Superior temporal gyrus (tissue), 1 donor: Measurements from ENCODE around the gene PPP1R7.

Experiments used
- DNase-seq: peaks from one replicate; pipeline ENCODE4 v3.0.0-alpha.2; 2016; ENCODE audit errors: extremely low spot score

The PPP1R7 gene

GRCh38 chr2:241228860-241229516 is 78.7 kb downstream of the PPP1R7 start:
- DNase-seq: no peak

DNA sequence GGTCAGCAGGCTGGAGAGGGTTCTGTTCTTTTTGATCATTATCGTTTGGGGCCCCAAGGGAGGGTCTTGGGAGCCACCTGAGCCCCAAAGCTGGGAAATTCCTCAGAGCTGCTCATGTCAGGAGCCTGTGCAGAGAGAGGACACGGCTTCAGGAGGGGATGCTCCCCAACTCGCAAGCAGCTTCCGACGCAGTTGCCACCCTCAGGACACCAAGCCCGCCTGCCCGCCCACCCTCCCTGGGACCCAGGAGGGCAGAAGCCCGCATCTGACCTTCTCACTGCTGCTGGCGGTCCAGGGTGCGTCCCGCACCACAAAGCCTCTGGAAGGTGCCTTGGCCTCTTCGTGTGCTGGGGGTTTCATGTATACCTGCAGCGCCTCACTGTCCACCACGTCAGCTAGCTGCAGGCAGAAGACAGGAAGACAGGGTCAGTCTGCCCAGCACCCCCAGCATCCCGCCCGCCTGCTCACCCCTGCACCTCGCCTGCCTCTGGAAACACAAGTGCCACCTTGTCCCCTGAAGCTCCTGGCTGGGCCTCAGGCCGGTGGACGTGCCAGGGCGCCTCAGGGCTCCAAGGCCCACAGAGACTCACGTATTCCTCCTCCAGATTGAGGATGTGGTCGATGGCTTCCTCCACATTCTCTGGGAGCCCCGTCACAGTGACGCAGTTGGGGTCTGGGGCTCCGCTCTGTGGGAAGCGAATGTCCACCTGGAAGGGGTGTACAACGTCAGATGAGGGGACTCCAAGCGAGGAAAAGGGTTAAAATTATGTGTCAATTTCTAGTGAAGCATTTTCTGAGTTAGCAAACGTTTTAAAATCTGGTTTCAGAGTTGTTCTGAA is 79.5 kb downstream of the PPP1R7 start:
- DNase-seq: no peak

GRCh38 chr2:241230435-241230834 is 80.2 kb downstream of the PPP1R7 start:
- no peak for DNase-seq

GRCh38 chr2:241232736-241233575 is 82.7 kb downstream of the PPP1R7 start:
- no peak for DNase-seq
